C4-2B (cell line): Measurements from ENCODE around the gene RHOF.

Experiments
- ZFX ChIP-seq: fragments of 450-650 bp; IDR thresholded peaks from 2 replicates; pipeline ENCODE4 v1.6.1; 2017
- TF ChIP-seq, protein P1 (sequence below): fragments of 450-650 bp; conservative IDR thresholded peaks from 2 replicates; pipeline ENCODE4 v1.5.1; 2017; ENCODE audit warnings: mild to moderate bottlenecking

DNA sequence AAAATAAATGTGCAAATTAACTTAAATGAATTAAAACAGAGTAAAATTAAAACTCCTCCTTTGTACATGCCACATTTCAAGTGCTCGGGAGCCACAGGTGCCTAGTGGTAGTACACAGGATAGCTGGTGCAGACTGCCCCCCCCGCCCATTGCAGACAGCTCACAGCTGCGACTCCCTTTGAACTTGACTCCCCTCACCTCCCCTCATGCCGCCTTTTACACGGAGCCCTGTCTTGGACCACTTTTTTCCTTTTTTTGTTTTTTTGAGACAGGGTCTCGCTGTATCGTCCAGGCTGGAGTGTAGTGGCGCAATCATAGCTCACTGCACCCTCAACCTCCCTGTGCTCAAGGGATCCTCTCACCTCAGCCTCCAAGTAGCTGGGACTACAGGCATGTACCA lies 21.8 kb upstream of the RHOF start:
- TF ChIP-seq, protein P1, sequence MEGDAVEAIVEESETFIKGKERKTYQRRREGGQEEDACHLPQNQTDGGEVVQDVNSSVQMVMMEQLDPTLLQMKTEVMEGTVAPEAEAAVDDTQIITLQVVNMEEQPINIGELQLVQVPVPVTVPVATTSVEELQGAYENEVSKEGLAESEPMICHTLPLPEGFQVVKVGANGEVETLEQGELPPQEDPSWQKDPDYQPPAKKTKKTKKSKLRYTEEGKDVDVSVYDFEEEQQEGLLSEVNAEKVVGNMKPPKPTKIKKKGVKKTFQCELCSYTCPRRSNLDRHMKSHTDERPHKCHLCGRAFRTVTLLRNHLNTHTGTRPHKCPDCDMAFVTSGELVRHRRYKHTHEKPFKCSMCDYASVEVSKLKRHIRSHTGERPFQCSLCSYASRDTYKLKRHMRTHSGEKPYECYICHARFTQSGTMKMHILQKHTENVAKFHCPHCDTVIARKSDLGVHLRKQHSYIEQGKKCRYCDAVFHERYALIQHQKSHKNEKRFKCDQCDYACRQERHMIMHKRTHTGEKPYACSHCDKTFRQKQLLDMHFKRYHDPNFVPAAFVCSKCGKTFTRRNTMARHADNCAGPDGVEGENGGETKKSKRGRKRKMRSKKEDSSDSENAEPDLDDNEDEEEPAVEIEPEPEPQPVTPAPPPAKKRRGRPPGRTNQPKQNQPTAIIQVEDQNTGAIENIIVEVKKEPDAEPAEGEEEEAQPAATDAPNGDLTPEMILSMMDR, result no peak
- no peak for TF ChIP-seq ZFX
